HG02840 (cell line): ENCODE measurements around the gene DGKK.

ENCODE experiments used
- ATAC-seq: cut with Tn5 transposase; IDR thresholded peaks from one replicate; pipeline ENCODE4 v1.9.1; 2021; ENCODE audit warnings: mild to moderate bottlenecking, moderate library complexity, moderate number of reproducible peaks; ENCODE audit not compliant: unreplicated experiment, low FRiP score

DGKK gene, protein sequence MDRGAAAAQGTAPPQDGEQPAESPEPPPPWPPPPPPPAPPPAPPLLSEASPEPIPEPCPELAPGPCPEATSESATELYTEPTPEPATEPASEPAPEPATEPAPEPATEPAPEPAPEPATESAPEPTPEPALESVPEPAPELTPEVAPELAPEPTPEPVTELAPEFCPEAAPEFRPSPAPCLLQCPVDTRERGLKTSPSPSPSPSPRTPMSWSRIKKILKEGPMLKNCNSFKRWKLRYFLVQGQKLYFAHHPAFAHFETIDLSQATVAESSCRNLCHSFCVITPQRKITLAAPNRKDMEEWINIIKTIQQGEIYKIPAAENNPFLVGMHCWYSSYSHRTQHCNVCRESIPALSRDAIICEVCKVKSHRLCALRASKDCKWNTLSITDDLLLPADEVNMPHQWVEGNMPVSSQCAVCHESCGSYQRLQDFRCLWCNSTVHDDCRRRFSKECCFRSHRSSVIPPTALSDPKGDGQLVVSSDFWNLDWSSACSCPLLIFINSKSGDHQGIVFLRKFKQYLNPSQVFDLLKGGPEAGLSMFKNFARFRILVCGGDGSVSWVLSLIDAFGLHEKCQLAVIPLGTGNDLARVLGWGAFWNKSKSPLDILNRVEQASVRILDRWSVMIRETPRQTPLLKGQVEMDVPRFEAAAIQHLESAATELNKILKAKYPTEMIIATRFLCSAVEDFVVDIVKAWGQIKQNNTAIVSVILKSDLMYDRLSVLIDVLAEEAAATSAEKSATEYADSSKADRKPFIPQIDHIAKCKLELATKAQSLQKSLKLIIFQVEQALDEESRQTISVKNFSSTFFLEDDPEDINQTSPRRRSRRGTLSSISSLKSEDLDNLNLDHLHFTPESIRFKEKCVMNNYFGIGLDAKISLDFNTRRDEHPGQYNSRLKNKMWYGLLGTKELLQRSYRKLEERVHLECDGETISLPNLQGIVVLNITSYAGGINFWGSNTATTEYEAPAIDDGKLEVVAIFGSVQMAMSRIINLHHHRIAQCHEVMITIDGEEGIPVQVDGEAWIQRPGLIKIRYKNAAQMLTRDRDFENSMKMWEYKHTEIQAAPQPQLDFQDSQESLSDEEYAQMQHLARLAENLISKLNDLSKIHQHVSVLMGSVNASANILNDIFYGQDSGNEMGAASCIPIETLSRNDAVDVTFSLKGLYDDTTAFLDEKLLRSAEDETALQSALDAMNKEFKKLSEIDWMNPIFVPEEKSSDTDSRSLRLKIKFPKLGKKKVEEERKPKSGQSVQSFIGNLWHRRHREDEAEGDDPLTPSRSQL

DNA sequence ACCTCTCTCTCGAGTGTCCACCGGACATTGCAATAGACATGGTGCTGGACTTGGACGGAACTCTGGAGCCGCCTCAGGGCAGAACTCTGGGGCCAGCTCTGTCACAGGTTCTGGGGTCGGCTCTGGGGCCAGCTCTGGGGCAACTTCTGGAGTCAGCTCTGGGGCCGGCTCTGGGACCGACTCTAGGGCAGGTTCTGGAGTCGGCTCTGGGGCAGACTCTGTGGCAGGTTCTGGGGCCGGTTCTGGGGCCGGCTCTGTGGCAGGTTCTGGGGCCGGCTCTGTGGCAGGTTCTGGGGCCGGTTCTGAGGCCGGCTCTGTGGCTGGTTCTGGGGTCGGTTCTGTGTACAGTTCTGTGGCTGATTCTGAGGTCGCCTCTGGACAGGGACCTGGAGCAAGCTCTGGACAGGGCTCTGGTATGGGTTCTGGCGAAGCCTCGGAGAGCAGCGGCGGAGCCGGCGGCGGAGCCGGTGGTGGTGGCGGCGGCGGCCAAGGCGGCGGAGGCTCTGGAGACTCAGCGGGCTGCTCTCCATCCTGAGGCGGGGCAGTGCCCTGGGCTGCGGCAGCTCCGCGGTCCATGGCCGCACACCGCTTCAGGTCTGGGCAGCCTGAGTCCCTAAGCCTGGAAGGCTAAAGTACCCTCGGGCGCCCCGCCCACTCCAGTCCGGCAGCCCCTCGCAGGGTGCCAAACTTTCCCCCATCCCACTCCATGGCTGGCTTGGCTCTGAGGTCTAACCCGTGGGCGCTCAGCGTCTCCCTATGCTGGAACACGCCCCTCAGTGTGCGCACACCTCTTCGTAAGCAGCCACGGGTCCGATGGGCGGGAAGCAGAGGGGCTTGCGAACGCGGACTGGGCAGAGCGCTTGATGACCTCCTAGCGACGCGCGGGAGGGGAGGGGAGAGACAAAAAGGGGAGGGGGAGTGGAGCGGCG is at the start of gene DGKK:
DGKK (minus strand) TSS at position 723 of the 929 bp plus-strand sequence; CDS start at position 576, 147 bp downstream.
- ATAC-seq: no peak

GRCh38 chrX:50514811-50515210 is 44.2 kb upstream of the DGKK start:
- no peak for ATAC-seq

DNA sequence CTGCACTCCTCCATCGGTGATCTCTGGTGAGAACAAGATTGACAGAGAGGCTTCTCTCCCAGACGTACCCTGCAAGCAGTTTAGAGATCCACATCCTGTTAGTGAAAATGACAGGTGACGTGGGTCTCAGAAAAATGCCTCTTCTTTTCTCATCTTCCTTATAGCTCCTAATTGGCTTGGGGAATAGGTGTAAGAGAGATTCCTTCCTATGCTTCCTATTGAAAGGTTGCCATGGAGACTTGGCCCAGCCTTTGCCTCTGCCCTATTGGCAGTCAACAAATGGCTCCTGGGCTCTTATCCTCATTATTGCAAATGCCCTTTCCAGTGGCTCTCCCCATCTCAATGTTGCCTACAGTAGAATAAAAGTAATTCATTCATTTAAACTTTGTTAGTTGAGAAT is 26.5 kb upstream of the DGKK start:
- ATAC-seq: no peak

DNA sequence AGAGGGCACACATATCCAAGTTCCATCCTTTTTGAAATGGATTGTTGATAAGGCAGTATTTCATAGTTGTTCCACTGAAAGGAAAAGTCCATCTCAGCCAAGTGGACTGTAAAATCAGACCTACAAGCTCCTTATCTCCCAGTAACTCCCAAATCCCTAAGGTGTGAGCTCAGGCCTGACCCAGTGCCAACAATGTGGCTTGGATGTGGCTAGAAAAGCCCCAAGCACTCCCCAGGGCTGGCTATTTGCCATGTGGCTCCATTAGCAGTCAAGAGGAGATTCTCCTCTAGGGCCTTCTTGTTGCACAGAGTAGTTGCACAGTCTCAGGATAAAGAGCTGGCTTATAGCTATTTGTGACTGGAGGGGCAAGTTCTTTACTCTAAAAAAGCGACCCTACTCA is 25.0 kb upstream of the DGKK start:
- no peak for ATAC-seq

- no peak for ATAC-seq
These were observed 22.1 kb upstream of the DGKK start for GRCh38 chrX:50492720-50493119.

DNA sequence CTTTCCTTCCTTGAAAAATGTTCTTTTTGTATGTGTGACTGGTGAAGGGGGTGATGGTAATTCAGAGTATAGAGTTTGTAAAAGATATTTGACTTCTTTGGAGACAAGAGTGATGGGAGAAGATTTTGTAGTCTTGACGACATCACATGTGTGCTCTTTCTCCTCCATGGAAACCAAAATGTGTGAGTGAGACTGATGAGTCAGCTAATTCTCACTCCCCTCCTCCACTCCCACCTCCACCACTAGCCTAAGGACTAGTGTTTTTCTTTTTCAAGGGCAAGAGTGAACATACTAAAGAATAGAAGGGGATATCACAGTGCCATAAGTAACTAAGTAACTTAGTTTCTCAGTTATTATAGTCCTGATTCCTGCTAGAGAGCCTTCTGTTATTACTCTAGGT is 14.0 kb upstream of the DGKK start:
- no peak for ATAC-seq

GRCh38 chrX:50483283-50483682 is 12.7 kb upstream of the DGKK start:
- ATAC-seq: no peak

DNA sequence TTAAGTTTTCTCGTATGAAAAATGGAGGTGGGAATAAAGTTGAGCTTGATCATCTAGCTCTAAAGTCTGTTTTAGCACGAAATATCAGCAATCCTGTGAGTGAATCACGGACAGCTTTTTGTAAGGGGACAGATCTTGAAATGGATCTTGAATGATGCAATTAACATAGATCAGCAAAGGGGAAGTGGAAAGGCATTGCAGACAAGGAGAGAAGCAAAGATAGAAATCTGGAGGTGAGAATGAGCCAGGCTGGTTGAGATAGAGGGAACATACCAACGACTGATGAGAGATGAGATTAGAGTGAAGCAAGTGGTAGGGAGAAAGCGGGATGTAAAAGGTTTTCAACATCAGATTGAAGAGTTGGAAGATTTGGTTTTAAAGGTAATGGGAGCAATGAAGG is 4.6 kb upstream of the DGKK start:
- ATAC-seq: no peak

GRCh38 chrX:50471390-50471789 is 765 bp upstream of the DGKK start:
- no peak for ATAC-seq

DNA sequence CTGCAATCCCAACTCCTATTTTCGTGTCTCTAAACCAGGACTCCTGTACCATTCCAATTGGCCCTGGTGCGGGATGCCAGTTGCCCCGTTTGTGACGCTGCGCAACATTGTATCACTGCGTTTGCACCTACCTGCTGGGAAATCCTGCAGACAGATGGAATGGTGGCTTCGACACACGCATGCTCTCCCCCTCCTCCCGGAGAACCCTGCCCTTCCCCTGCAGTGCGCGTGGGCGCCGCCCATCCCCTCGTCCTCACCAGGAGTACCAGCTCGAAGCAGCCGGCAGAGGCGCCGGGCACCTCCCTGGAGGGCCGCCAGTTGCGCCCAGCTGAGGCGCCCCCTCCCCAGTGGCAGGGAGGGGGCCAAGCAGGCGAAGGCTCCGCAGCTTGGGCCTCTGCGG is 1.4 kb downstream of the DGKK start:
- ATAC-seq: no peak

- no peak for ATAC-seq
These were observed 11.0 kb downstream of the DGKK start for GRCh38 chrX:50459615-50460014.

- no peak for ATAC-seq
These were observed 12.1 kb downstream of the DGKK start for GRCh38 chrX:50458483-50458882.

DNA sequence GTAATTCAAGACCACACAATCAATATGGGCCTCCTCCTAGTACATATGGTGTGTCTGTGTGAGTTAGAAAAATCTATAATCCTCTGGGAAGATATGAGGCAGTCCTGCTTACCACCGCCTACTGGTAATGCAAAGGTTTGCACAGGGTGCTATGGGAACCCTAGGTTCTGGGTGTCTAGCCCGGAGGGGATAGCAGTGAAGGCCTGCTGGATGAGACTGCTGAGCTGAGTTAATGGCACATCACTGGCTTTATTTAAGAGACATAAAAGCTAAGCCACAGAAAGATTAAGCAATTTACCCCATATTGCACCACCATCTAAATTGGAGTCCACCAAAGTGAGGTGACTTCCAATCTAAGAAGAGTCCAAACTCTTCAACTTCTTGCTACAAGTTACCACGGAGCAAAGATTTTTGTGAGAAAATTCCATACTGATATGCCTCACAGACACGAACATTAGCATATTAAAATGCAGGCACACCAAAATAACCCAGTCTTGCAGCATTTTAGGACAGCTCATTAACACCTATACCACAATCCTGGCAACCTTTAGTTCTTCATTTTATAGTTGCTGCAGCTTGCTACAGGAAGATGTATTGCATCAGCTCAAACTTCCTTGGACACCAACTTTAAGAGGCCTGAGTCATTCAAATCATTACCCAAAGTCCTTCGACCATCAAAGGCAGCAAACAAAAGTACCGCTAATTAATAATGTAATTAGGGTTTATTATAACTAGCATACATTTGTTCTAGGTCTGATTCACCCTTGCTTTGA is 13.7 kb downstream of the DGKK start:
- ATAC-seq: no peak

GRCh38 chrX:50452782-50453181 is 17.8 kb downstream of the DGKK start:
- no peak for ATAC-seq

GRCh38 chrX:50450324-50450723 is 20.3 kb downstream of the DGKK start:
- no peak for ATAC-seq

DNA sequence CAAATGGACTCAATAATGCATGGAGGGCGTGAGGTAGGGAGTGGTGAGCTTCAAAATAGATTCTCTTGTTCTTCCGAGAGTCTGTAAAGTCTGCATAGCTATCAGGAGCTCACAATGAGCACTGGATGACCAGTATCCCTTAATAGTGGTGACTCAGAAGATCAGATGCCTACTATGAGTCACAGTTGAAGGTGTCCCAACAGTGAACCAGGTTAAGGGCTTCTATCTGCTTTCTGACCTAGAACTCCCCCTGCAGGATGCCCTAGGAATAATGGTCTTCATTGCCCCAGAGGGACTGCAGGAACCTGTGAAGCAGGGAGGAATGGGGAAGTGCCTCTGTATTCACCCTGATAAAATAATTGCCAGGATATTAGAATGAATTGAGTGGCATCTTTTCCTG is 22.1 kb downstream of the DGKK start:
- ATAC-seq: no peak

DNA sequence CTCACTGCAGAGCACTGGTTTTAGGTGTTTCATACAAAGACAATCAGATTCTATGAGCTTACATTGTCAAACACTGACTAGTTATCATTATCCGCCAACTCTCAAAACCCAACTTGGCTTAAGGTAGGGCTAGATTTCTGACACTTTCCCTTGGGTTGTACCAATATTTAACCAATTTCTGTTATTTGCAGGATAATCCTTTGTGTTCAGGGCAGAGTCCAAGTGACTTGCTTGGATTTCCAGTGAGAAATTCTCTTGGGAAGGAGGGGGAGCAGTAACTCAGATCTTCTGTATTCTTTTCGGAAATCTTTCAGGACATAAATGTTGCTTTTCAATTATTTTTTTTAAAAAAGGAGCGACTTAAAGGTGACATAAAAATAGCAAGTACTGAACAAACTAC is 23.1 kb downstream of the DGKK start:
- ATAC-seq: no peak

- ATAC-seq: no peak
These were observed 28.1 kb downstream of the DGKK start for GRCh38 chrX:50442426-50443116.
